WERI-Rb-1 (cell line): ENCODE data around the gene PF4V1.

Experiments used
- DNase-seq: peaks from one replicate; pipeline ENCODE4 v3.0.0-alpha.2; 2020
- H3K27ac ChIP-seq: fragments of 250-450 bp; sonication (Bioruptor Pico); 2 replicates; pipeline ENCODE4 v1.5.1; 2020; ENCODE audit warnings: mild to moderate bottlenecking, moderate library complexity
- H3K27me3 ChIP-seq: fragments of 250-450 bp; sonication (Bioruptor Pico); 2 replicates; pipeline ENCODE4 v1.5.1; 2021; ENCODE audit warnings: mild to moderate bottlenecking, low read depth, moderate library complexity; ENCODE audit not compliant: insufficient read depth, severe bottlenecking
- H3K36me3 ChIP-seq: fragments of 250-450 bp; sonication (Bioruptor Pico); 2 replicates; pipeline ENCODE4 v1.5.1; 2020; ENCODE audit warnings: mild to moderate bottlenecking, moderate library complexity
- H3K4me3 ChIP-seq: 2 replicates; pipeline ENCODE4 v1.5.1; 2011; ENCODE audit warnings: low read depth, mild to moderate bottlenecking, control low read depth, low read length
- H3K9me3 ChIP-seq: fragments of 250-450 bp; sonication (Bioruptor Pico); 2 replicates; pipeline ENCODE4 v1.5.1; 2021; ENCODE audit warnings: mild to moderate bottlenecking, moderate library complexity; ENCODE audit not compliant: severe bottlenecking
- TF ChIP-seq, protein P1 (sequence below): IDR thresholded peaks from 2 replicates; pipeline ENCODE4 v1.5.1; 2011; ENCODE audit warnings: low read depth, mild to moderate bottlenecking, control low read depth, inconsistent platforms, low read length

The PF4V1 gene

GRCh38 chr4:73872316-73873108 lies 19.4 kb downstream of the PF4V1 start:
- Histone ChIP-seq H3K4me3 (no peak overlapping the region), H3K9me3 (no peaks in the 10 kb centered on the region), H3K27ac (no peak overlapping the region), H3K27me3 (no peaks in the 10 kb centered on the region), H3K36me3 (no peaks in the 10 kb centered on the region)
- TF ChIP-seq, protein P1, sequence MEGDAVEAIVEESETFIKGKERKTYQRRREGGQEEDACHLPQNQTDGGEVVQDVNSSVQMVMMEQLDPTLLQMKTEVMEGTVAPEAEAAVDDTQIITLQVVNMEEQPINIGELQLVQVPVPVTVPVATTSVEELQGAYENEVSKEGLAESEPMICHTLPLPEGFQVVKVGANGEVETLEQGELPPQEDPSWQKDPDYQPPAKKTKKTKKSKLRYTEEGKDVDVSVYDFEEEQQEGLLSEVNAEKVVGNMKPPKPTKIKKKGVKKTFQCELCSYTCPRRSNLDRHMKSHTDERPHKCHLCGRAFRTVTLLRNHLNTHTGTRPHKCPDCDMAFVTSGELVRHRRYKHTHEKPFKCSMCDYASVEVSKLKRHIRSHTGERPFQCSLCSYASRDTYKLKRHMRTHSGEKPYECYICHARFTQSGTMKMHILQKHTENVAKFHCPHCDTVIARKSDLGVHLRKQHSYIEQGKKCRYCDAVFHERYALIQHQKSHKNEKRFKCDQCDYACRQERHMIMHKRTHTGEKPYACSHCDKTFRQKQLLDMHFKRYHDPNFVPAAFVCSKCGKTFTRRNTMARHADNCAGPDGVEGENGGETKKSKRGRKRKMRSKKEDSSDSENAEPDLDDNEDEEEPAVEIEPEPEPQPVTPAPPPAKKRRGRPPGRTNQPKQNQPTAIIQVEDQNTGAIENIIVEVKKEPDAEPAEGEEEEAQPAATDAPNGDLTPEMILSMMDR = no peak
- DNase-seq = no peak

- H3K27me3 ChIP-seq = no peaks in the 10 kb centered on the region
- no peak overlapping the region for H3K27ac ChIP-seq
- H3K9me3 ChIP-seq = no peaks in the 10 kb centered on the region
- H3K36me3 ChIP-seq = no peaks in the 10 kb centered on the region
- H3K4me3 ChIP-seq = no peak overlapping the region
- no peak for DNase-seq
- TF ChIP-seq, protein P1 = no peak
Observed at GRCh38 chr4:73874386-73874785, 21.3 kb downstream of the PF4V1 start.

GRCh38 chr4:73875401-73875800 lies 22.3 kb downstream of the PF4V1 start:
- no peaks in the 10 kb centered on the region for H3K27me3 ChIP-seq
- TF ChIP-seq, protein P1 = no peak
- no peaks in the 10 kb centered on the region for H3K9me3 ChIP-seq
- no peaks in the 10 kb centered on the region for H3K36me3 ChIP-seq
- no peak for DNase-seq
- H3K4me3 ChIP-seq = no peak overlapping the region
- no peak overlapping the region for H3K27ac ChIP-seq

GRCh38 chr4:73883306-73883705 lies 30.2 kb downstream of the PF4V1 start:
- no peak for DNase-seq
- Histone ChIP-seq H3K4me3 (no peak overlapping the region), H3K27ac (no peak overlapping the region)

DNA sequence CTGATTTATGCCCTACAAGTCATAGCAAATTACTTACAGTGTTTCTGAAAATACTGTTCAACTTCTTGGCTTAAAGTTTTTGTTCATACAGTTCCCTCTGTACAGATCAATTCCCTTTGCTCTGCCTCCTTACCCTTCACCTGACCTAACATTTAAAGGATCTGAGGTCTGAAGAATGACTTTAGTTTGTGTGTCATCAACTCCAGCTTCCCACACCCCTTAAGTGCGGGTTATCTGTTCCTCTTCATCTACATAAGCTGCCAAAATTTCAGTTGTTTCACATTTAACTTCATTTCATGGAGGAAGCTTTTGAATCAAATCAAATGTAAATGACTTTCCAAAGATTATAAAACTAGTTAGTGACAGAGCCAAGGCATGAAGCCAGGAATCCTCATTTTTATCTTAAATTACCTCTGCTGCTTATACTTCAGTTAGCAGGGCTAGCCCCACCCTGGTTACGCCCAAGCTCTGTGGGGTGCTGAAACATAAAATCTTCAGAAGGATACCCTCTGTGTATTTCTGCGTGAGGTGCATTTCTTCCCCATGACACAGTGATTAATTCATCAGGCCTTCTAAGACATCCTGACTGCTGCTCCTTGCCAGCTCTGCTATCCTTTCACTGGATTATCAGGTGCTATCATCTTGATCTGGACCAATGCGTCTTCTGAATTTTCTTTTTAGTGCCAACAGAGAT lies 32.6 kb downstream of the PF4V1 start:
- no peak for DNase-seq
- Histone ChIP-seq H3K27ac (no peak overlapping the region), H3K27me3 (no peaks in the 10 kb centered on the region), H3K36me3 (no peaks in the 10 kb centered on the region), H3K4me3 (no peak overlapping the region), H3K9me3 (no peaks in the 10 kb centered on the region)
- TF ChIP-seq, protein P1 = no peak

More at GRCh38 chr4:73883306-73883705, 30.2 kb downstream of the PF4V1 start:
- TF ChIP-seq, protein P1 = no peak
- Histone ChIP-seq H3K27me3 (no peaks in the 10 kb centered on the region), H3K36me3 (no peaks in the 10 kb centered on the region), H3K9me3 (no peaks in the 10 kb centered on the region)
